ENCODE results near the gene GPS1.

The GPS1 gene

DNA sequence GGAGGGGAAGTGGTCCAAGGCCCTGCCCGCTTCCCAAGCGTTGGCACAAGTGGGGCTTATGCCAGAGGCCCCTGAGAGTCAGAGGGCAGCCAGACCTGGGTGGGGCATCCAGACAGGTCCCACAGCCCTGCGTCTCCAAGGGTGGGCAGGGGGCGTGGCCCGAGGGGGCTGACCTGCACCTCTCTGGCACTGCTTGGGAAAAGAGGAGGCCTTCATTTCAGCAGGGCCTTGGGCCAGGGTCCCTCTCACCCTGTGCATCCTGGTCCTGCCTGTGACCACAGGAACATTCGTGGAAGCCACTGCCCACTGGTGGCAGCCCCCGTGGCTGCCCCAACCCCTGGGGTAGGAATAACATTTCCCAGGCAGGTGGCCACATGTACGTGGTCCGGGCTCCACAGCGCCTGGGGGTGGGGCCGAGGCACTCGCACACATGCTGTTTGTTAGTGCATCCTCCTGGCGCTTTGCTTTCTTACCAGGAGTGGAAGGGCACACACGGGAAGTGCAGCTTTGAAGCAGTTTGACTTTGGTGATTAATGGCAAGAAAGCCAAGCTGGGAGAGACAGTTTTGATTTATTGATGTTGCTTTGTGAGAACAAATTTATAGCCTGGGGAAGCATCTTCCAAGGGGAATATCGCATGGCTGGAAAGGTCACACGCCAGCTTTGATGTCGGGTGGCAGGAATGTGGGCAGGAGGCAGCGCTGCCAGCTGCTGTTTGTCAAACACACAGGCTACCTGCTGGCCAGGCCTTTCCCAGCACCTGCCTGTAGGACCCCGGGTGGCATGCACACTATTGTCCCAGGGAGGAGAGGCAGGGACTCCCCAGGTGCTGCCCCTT is 33.3 kb upstream of the GPS1 start:
- H3K4me3 ChIP-seq (ENCODE audit: low read length), result no peak overlapping the region
- no peak overlapping the region for H2AFZ ChIP-seq (ENCODE audit: low read depth, low read length)
- H3K9me3 ChIP-seq (ENCODE audit: insufficient read depth, low read length), result no peaks in the 10 kb centered on the region
- no peak overlapping the region for H3K27ac ChIP-seq (ENCODE audit: low read length)
- no peak overlapping the region for H3K9ac ChIP-seq (ENCODE audit: low read length)
- peaks cover 12% of the 10 kb centered on the region for H3K4me1 ChIP-seq (ENCODE audit: low read length)
- no peak for TF ChIP-seq EZH2phosphoT487 (IDR thresholded peaks at IDR 0.05; ENCODE audit: low read depth)
- TF ChIP-seq, protein P1, sequence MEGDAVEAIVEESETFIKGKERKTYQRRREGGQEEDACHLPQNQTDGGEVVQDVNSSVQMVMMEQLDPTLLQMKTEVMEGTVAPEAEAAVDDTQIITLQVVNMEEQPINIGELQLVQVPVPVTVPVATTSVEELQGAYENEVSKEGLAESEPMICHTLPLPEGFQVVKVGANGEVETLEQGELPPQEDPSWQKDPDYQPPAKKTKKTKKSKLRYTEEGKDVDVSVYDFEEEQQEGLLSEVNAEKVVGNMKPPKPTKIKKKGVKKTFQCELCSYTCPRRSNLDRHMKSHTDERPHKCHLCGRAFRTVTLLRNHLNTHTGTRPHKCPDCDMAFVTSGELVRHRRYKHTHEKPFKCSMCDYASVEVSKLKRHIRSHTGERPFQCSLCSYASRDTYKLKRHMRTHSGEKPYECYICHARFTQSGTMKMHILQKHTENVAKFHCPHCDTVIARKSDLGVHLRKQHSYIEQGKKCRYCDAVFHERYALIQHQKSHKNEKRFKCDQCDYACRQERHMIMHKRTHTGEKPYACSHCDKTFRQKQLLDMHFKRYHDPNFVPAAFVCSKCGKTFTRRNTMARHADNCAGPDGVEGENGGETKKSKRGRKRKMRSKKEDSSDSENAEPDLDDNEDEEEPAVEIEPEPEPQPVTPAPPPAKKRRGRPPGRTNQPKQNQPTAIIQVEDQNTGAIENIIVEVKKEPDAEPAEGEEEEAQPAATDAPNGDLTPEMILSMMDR (IDR thresholded peaks at IDR 0.05; ENCODE audit: low read depth, low read length), result no peak
- H3K36me3 ChIP-seq (replicated peaks; ENCODE audit: low read depth, low read length), result no peaks in the 10 kb centered on the region
- H3K79me2 ChIP-seq (ENCODE audit: low read length), result peaks cover 15% of the 10 kb centered on the region
- H3K4me2 ChIP-seq (ENCODE audit: low read length), result no peak overlapping the region
- no peaks in the 10 kb centered on the region for H3K27me3 ChIP-seq (ENCODE audit: low read depth, low read length)
- H4K20me1 ChIP-seq (ENCODE audit: insufficient read depth, low read length), result peaks cover 13% of the 10 kb centered on the region

DNA sequence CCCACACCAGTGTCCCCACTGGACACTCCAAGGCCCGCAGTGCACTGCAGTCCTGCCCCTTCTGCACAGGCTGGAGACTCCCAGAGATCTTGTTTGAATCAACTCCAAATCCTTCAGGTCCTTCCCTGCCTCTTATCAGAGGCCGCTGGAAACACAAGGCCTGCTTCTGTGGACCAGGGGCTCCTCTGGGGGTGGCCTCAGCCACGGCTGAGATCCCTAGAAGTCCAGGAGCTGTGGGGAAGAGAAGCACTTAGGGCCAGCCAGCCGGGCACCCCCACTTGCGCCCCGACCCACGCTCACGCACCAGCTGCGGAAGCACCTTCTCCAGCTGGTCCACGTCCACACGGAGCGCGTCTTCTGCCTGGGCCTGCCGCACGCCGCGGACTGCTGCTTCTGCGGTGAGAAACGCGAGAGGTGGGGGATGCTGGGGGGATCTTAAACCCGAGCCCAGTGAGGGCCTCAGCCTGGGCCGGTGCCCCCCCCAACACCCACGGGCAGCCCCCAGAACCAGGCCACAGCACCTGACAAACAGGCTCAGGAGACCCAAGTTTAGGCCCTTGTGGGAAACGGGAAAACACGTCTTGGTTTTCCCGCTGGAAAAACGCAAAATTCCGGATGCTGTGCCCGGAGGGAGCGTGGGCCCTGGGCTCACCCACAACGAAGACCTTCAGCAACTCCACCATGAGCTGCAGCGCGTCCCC is 32.6 kb upstream of the GPS1 start:
- TF ChIP-seq, protein P1 (IDR thresholded peaks at IDR 0.05; ENCODE audit: low read depth, low read length), result no peak
- TF ChIP-seq EZH2phosphoT487 (IDR thresholded peaks at IDR 0.05; ENCODE audit: low read depth), result no peak
- H3K4me1 ChIP-seq (ENCODE audit: low read length), result peaks cover 15% of the 10 kb centered on the region

DNA sequence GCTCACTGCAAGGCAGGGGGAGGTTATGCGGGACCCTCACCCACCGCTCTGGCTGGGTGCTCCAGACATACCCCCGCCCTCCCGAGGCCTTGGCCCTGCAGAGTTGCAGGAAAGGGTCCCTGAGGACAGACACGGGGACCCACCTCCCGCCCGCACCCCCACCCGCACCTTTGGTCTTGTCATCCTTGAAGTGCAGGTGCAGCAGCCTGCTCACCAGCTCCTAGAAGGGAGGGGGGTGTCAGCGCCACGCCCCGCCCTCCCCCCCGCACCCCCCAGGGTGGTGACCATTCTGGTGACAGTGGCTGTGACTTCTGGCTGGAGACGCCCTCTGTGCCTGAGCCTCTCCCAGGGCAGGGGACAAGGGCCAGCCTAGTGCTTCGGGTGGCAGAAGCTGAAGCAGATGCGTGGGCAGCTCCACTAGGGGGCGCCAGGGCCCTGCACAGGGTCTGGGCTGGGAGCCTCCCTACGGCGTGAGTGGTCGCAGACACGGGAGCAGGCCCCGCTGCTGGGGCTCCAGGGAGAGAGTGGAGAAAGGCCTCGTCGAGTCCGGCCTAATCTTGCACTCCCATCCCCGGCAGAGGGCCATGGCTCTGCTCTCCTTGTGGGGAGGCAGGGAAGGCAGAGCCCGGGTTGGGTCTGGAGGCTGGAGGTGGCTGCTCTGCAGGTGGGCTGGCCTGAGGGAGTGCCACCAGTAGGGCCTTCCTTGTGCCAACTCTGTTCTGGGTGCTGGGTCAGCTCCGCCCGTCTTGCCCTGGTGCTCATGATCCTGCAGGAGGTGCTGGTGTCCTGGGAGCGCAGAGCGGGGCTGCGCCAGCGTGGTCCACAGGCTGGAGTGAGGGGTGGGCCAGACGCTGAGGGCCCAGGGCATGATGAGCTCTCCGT is 31.8 kb upstream of the GPS1 start:
- no peaks in the 10 kb centered on the region for H3K27me3 ChIP-seq (ENCODE audit: low read depth, low read length)
- peaks cover 19% of the 10 kb centered on the region for H3K4me1 ChIP-seq (ENCODE audit: low read length)
- peaks cover 13% of the 10 kb centered on the region for H4K20me1 ChIP-seq (ENCODE audit: insufficient read depth, low read length)
- no peak for TF ChIP-seq EZH2phosphoT487 (IDR thresholded peaks at IDR 0.05; ENCODE audit: low read depth)
- TF ChIP-seq, protein P1 (IDR thresholded peaks at IDR 0.05; ENCODE audit: low read depth, low read length), result peak; percentile 80
- H3K4me2 ChIP-seq (ENCODE audit: low read length), result no peak overlapping the region
- H3K79me2 ChIP-seq (ENCODE audit: low read length), result peaks cover 15% of the 10 kb centered on the region
- no peaks in the 10 kb centered on the region for H3K36me3 ChIP-seq (replicated peaks; ENCODE audit: low read depth, low read length)
- no peak overlapping the region for H3K27ac ChIP-seq (ENCODE audit: low read length)
- H2AFZ ChIP-seq (ENCODE audit: low read depth, low read length), result no peak overlapping the region
- no peaks in the 10 kb centered on the region for H3K9me3 ChIP-seq (ENCODE audit: insufficient read depth, low read length)
- no peak overlapping the region for H3K9ac ChIP-seq (ENCODE audit: low read length)
- no peak overlapping the region for H3K4me3 ChIP-seq (ENCODE audit: low read length)

More for the DNA sequence above, 32.6 kb upstream of the GPS1 start:
- Histone ChIP-seq H3K27me3 (ENCODE audit: low read depth, low read length) (no peaks in the 10 kb centered on the region), H3K4me3 (ENCODE audit: low read length) (no peak overlapping the region), H3K36me3 (replicated peaks; ENCODE audit: low read depth, low read length) (no peaks in the 10 kb centered on the region), H3K9ac (ENCODE audit: low read length) (no peak overlapping the region), H3K4me2 (ENCODE audit: low read length) (no peak overlapping the region), H3K79me2 (ENCODE audit: low read length) (peaks cover 15% of the 10 kb centered on the region), H2AFZ (ENCODE audit: low read depth, low read length) (no peak overlapping the region), H3K27ac (ENCODE audit: low read length) (no peak overlapping the region), H4K20me1 (ENCODE audit: insufficient read depth, low read length) (peaks cover 13% of the 10 kb centered on the region), H3K9me3 (ENCODE audit: insufficient read depth, low read length) (no peaks in the 10 kb centered on the region)
